B cell (primary cell): ENCODE data around the gene SMC4.

Experiments used
- EZH2 ChIP-seq: IDR thresholded peaks from 2 replicates; pipeline ENCODE4 v1.6.1; 2012; ENCODE audit warnings: borderline replicate concordance, low read depth, mild to moderate bottlenecking, moderate library complexity, low read length; ENCODE audit not compliant: insufficient read depth, poor library complexity, severe bottlenecking
- TF ChIP-seq, protein P1 (sequence below): fragments of 200-600 bp; IDR thresholded peaks from one replicate; pipeline ENCODE4 v1.8.0; 2022; ENCODE audit warnings: antibody characterized with exemption, mild to moderate bottlenecking

DNA sequence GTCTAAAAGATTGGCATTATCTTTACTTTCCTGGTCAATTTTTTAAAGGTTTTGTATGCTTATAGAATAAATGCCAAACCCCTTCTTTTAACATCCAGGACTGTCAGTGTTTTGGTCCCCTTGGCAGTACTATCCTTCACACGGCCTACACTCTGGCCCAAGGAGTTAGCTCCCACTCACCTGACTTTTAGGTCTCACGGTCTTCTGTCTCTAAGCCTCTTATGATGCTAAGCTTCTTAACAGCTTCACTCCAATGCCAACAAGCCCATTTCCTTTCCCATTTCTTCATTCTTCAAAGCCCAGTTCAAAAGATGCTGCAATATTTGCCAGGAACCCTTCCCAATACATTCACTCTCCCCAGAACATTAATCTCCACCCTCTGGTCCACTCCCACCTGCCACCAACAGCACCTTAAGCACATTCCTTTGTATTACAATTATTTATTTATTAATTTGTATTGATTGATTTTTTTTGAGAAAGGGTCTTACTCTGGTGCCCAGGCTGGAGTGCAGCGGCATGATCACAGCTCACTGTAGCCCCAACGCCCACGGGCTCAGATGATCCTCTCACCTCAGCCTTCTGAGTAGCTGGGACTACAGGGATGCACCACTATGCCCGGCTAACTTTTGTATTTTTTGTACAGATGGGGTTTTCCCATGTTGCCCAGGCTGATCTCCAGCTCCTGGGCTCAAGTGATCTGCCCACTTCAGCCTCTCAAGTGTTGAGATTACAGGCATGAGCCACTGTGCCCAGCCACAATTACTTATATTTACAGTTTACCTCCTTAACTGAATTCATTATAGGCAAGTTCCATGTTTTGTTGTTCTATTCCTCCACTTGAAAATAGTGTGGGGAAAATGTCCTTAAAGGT lies 28.2 kb upstream of the SMC4 start:
- TF ChIP-seq, protein P1, sequence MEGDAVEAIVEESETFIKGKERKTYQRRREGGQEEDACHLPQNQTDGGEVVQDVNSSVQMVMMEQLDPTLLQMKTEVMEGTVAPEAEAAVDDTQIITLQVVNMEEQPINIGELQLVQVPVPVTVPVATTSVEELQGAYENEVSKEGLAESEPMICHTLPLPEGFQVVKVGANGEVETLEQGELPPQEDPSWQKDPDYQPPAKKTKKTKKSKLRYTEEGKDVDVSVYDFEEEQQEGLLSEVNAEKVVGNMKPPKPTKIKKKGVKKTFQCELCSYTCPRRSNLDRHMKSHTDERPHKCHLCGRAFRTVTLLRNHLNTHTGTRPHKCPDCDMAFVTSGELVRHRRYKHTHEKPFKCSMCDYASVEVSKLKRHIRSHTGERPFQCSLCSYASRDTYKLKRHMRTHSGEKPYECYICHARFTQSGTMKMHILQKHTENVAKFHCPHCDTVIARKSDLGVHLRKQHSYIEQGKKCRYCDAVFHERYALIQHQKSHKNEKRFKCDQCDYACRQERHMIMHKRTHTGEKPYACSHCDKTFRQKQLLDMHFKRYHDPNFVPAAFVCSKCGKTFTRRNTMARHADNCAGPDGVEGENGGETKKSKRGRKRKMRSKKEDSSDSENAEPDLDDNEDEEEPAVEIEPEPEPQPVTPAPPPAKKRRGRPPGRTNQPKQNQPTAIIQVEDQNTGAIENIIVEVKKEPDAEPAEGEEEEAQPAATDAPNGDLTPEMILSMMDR, result no peak
- TF ChIP-seq EZH2, result no peak
